ENCODE data around the gene TAMALIN.

Gene TAMALIN

DNA sequence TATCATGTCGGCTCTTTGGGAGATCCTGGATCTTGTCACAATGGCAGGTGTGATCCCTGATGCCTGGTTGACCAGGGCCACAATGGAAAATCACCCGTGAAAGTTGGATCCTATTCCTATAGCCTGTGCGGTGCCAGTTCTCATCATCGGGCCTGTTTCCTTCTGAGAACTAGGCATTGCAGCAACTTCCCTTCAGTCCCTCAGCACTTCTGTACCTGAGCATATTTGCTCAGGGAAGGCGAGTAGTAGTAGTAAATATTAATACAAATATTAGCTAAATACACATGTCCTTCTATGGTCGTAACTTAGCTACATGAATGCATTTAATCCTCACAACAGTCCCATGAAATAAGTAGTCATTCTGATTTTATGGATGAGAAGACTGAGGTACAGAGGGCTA is 22.1 kb upstream of the TAMALIN start:
- DNase-seq (ENCODE audit: low read depth), result no peak

DNA sequence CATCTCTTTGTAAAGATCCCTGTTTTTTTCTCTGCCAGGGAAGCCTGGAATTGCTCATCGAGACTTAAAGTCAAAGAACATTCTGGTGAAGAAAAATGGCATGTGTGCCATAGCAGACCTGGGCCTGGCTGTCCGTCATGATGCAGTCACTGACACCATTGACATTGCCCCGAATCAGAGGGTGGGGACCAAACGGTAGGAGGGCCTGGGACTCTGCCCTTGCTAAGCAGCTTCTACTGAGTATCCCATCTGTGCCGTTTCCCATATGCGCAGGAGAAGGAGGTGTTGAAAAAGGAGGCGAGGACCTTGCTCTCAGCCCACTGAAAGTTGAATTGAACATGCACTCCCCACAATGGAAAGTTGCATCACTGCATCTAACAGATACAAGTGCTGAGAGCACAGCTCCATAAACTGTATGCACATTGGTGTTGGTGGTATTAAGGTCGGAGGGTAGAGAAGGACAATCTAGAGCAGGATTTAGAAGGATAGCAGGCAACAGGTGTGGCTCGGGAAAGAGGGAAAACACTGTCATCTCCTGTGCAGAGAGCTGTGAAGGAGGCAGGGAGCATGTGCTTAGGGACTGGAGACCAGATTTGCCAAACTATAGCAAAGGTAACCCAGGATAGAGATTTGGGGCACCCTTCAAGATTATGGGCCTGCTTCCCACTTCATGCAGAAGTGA is 21.5 kb upstream of the TAMALIN start:
- no peak for DNase-seq (ENCODE audit: low read depth)

DNA sequence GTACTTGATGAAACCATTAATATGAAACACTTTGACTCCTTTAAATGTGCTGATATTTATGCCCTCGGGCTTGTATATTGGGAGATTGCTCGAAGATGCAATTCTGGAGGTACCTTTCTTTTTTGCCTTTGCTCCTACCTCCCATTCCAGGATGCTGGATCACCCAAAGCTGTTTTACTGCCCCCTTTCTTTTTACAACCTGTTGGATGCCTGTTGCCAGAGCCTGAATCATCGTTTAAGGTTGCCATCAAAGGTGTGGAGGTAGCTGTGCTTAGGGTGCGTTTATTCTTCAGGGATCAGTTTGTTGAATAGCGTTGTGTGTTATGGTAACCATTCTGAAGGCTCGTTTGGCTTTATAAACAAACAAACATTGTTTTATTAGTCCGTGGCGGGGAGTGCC is 19.9 kb upstream of the TAMALIN start:
- no peak for DNase-seq (ENCODE audit: low read depth)

DNA sequence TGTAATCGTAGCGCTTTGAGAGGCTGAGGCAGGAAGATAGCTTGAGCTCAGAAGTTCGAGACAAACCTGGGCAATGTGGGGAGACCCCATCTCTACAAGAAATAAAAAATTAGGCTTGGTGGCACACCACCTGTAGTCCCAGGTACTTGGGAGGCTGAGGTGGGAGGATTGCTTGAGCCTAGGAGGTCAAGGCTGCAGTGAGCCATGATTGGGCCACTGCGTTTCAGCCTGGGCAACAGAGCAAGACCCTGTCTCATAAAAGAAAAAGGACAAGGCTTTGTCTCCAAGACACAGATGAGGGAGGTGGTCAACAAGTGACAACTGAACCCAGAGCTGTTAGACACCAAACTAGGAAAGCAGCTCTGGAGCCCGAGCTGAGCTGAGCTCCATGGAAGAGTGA is 14.5 kb upstream of the TAMALIN start:
- DNase-seq (ENCODE audit: low read depth), result no peak

DNA sequence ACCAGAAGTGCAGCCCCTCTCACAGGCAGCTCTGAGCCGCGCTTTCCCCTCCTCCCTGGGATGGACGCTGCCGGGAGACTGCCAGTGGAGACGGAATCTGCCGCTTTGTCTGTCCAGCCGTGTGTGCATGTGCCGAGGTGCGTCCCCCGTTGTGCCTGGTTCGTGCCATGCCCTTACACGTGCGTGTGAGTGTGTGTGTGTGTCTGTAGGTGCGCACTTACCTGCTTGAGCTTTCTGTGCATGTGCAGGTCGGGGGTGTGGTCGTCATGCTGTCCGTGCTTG is 12.3 kb upstream of the TAMALIN start:
- DNase-seq (ENCODE audit: low read depth), result no peak

DNA sequence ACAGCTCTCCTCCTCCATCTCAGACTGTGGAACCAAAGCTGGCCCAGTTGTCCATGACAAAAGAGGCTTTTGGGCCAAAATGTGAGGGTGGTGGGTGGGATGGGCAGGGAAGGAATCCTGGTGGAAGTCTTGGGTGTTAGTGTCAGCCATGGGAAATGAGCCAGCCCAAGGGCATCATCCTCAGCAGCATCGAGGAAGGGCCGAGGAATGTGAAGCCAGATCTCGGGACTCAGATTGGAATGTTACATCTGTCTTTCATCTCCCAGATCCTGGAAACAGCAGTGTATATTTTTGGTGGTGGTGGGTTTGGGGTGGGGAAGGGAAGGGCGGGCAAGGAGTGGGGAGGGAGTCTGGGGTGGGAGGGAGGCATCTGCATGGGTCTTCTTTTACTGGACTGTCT is 11.8 kb upstream of the TAMALIN start:
- DNase-seq (ENCODE audit: low read depth), result no peak

DNA sequence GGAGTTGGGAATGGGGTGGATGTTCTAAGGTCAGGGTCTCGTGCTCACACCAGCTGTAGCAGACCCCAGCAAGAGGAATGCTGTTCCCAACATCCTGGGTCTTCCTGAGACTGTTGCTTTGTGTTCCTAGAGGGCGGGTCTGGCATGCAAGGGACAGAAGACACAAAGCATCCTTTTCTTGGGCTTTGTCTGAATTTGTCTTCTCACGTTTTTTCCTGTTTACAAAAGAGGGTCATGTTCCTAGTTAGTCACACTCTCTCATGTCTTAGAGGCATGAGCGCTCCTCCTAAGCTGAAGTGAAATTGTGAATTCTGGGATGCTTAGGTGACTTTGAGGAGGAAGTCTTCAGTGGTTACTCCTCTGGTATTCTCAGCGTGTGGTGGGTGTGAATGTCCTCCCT is 9.6 kb upstream of the TAMALIN start:
- DNase-seq (ENCODE audit: low read depth), result no peak

DNA sequence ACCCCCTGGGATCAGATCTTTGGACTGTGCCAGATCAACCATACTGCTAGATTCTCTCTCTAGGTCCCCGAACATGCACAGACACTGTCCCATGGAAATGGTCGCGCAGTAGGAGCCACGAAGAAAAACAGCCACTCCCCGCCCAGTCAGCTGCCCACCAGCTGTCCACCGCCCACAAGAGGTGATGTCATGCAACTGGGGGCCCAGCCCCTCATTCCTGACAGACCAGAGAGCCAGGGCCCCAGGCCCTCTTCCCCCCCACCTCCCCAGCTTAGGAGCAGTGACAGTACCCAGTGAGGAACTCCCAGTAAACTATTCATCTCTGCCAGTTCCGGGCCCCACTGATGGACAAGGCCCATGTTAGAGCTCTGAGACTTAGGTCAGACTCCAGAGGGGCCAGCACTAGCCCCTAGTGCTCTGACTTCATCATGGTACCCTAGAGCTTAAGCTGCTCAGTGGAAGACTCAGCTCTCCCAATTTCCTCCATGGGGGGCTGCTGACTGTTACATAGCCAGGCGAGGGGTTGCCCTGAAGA is 3.7 kb upstream of the TAMALIN start:
- DNase-seq (ENCODE audit: low read depth), result no peak

DNA sequence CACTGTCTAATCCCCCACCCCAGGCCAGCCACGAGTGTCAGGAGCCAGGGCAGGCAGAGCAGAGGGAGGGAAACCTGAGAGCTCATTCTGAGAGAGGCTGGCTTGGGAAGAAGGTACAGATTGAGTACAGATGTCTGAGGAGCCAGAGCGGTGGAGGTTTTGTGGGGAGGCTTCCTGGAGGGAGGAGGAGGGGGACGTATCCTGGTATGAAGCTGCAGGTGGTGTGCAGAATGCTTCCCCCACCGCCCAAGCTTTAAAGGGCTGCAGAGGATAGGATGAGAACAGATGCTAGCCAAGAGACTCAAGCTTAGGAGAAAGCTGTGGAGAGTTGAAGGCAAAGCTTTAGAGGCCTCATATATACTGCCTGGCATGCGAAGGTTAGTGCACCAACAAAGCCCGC is 3.2 kb upstream of the TAMALIN start:
- no peak for DNase-seq (ENCODE audit: low read depth)

DNA sequence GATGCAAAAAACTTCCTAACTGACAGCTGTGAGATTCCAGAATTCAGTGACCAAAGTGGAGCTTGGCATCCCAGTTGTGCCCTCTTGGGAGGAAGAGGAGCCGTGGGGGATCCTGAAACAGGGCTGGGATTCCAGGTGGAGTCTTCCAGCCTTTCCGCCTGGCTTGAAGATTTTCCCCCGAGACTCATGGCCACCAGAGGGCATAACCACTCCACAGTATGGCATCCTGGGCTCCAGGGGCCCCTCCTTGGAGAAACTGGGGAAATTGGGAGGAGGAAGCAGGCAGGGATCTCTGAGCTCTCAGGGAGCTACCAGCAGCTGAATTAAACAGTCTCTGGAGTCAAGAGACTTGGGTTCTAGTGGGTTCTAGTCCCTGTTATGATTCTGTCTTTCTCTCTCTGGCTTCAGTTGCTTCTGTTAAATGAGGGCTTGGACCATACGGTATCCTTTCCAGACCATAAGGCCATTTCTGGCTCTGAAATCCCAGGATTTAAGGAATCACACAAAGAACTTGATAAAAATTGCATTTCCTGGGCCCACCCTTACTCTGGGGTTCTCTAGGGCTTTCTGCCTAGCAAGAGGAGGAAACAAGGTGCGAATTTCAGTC is 2.6 kb upstream of the TAMALIN start:
- DNase-seq (ENCODE audit: low read depth), result no peak

DNA sequence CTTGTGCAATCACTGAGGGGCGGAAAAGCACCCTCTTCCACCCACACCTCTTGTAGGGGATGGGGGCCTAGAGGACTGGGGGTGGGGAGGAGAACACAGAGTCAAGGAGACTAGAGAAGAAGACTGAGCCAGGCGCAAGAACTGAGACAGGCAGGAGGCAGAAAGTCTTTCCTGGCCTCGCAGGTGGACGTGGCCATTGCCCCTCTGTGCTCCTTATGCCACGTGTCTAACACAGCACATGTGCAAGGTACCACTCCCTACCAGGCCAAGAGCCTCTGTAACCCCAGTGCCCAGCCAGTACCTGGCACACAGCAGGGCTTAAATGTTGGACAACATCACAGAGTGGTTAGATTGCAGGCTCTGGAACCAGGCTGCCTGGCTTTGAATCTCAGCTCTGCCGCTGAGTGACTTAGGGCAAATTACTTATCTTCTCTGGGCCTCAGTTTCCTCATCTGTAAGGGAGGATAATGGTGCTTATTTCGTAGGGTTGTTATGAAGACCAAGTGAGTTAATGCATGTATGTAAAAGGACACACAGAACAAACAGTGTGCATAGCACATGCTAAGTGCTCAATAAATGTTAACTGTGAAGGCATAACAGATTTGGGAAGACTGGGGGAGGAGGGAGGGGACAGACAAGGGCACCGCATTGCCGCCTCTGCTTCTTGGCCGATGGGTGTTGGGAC is 1.4 kb upstream of the TAMALIN start:
- no peak for DNase-seq (ENCODE audit: low read depth)

DNA sequence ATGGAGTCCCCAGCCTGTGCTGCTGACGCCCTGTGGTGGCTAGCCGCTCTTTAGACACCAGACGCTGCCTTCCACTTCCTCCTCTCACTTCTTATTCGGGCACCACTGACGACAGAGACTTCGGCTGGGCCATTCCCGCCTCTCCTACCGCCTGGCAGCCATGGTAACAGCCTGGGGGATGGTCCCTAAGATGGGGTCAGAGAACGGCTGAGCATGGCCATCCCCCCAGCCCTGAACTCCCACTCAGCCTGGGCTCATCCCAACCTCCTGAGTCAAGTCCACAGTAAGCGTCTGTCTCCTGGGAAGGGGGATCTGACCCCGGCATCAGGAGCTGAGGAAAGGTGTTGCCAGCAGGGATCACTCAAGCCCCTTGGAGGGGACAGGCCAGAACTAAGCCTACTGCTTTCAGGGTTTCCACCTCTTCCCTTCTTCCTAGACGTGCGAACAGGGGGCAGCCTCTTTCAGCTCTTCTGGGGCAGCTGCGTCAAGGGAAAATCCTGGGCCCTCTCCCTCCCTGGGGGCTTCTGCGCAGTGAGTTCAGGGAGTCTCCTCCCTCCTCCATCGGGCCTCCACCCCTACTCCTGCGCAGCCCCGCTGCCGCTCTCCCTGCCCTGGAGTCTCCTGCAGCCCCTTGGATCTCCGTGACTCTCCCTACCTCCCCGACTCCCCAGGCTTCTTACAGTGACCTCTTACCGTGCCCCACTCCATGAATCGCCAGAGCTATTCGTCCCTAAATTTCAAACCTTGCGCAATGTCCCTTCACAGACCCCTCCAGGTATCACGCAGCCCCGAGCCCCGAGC is 643 bp upstream of the TAMALIN start:
- DNase-seq (ENCODE audit: low read depth), result no peak

DNA sequence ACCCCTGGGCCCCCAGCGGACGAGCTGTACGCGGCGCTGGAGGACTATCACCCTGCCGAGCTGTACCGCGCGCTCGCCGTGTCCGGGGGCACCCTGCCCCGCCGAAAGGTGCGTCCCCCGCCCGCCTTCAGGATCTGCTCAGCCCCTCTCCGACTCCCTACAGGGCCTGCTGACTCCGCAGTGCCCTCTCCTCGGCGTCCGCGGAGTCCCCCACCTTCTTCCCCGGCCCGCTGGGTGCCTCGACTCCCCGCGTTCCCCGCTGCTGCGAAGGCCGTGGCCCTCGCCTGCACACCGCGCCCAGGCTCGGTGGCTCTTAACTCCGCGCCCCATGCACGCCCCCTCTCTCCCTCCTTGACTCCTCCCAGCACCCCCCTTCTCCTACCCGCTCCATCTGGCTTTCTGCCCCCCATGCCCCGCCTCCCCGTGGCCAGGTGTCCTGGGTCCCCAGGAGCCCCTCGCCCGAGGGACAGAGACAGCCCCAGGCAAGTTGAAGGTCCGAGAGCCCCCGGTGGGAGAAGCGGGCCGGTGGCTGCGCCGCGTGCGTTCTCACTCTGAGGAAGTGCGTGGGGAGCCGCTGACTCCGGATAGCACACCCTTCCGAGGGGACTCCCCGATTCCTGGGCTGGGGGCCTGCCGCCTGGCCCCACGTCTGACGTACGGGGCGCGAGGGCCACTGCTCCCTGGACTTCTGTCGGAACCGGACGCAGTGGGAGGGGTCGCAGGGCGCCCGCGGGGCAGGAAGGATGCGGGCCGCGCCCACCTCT is 594 bp downstream of the TAMALIN start:
- no peak for DNase-seq (ENCODE audit: low read depth)

DNA sequence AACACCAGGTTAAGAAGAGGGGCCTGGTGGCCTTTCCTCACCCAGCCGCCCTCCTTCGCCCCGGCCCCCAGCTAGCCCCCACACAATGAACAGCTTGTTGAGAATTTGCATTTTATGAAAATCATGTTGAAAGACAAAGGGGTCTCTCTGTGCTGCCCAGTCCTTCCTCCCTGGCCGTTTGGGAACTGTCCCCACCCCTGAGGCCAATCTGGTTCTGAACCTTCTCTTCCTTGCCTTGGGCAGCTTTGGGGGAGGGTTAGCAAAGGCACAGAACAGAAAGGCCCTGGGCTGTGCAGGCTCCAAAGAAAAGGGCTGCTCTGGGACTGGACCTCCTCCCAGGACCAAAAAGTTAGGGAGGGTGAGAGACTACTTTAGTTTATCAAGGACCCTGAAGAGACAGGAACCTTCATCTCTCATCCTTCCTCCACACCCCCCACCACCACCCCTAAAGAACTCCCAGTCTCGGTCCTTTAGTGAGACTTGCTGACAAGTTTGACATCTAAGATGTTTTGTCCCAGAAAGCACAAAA is 1.3 kb downstream of the TAMALIN start:
- no peak for DNase-seq (ENCODE audit: low read depth)

DNA sequence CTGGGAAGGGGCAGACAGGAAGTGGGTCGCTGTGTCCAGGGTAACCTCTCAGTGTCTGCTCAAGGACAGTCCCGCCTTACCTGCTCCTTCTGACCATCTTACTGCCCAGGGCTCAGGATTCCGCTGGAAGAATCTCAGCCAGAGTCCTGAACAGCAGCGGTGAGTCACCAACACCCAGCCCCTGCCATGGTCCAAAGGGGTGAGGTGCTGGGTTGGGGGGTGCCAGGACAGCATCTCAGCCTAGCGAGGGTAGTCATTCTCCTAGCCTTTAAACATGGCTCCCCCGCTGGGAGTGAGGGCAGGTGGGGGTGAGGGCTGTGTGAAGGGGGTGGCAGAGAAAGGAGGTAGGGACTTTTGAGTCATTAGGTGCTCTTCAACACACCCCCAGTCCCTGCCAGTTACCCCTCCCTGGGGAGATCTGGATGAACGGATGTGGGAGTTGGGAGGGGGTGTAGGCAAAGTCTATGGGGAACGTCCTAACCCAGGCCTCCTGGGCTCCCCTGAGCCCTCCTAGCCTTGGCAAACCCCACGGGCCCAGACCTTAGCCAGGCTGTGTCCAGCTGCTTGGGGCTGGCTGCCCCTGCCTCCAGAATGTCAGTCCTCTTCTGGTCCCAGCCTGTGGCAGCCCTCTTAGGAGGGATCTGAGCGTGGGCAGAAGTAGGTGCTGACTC is 2.5 kb downstream of the TAMALIN start:
- no peak for DNase-seq (ENCODE audit: low read depth)

DNA sequence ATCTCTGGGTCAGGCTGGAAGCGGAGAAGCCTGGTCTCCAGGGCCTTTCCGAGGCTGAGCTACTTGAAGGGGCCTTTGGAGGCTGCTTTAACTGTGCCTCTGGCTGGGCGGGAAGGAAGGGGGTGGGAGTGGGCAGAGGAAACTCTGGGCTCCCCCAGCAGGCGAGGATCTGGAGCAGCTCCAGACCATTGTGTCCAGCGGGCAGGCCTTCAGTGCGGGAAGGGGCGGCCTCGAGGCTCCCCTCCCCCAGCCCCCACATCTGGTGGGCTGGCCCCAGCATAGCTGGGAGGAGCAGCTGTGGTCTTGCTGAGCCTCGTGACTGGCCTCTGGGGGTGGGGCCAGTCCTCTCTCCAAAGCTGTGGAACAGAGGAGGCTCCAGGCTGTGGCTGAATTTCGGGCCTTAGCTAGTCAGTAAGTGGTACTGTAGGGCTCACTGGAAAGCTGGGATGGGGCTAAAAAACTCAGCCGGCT is 3.4 kb downstream of the TAMALIN start:
- no peak for DNase-seq (ENCODE audit: low read depth)

DNA sequence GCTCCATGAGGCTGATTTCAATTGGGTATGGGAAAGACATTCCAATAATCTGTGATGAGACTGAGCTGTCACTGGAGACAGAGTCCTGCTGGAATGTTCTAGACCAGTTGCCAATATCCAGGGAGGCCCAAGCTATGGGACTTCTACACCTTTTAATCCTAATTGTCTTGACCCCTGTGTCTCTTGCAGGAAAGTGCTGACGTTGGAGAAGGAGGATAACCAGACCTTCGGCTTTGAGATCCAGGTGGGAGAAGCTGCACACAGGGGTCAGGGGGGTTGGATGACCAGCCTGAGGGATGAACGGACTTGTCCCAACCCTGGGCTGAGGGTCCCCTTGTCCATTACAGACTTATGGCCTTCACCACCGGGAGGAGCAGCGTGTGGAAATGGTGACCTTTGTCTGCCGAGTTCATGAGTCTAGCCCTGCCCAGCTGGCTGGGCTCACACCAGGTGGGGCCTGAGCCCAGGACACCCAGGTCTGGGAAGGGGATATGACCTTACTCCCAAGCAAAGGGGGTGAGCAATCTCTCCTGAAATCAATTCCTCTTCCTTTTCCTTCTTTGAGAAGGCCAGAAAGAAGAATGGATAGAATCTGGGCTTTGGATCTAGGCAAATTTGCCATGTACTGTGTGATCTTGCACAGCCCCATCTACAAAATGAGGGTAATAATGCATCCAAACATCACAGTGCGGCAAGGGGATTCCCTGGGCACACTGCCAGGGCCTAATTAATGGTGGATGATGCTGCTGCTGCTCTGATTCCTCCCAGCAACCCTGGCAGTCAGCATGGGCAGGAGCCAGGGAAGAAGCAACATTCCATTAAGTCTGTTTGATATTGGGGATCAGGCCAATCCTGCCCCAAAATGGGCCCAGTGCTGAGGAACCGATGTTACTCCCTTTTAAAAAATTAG is 4.2 kb downstream of the TAMALIN start:
- no peak for DNase-seq (ENCODE audit: low read depth)

DNA sequence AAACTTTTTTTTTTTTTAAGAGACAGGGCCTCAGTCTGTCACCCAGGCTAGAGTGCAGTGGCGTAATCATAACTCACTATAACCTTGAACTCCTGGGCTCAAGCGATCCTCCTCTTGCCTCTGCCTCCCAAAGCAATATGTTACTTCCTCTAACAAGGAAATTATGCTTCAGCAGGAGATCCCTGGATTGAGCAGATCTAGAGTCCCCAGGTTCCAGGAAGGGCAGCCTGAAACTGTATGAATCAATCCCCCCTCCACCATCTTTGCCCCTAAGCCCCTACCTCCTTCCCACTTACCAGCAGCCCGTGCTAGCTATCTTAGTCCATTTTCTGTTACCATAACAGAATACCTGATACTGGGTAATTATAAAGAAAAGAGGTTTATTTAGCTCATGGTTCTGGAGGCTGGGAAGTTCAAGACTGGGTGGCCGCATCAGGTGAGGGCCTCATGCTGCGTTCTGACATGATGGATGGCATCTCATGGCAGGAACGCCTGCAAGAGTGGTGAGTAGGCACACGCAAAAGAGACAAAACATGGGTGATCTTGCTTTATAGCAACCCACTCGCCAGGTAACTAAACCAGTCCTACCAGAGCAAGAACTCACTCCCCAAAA is 5.0 kb downstream of the TAMALIN start:
- DNase-seq (ENCODE audit: low read depth), result no peak

DNA sequence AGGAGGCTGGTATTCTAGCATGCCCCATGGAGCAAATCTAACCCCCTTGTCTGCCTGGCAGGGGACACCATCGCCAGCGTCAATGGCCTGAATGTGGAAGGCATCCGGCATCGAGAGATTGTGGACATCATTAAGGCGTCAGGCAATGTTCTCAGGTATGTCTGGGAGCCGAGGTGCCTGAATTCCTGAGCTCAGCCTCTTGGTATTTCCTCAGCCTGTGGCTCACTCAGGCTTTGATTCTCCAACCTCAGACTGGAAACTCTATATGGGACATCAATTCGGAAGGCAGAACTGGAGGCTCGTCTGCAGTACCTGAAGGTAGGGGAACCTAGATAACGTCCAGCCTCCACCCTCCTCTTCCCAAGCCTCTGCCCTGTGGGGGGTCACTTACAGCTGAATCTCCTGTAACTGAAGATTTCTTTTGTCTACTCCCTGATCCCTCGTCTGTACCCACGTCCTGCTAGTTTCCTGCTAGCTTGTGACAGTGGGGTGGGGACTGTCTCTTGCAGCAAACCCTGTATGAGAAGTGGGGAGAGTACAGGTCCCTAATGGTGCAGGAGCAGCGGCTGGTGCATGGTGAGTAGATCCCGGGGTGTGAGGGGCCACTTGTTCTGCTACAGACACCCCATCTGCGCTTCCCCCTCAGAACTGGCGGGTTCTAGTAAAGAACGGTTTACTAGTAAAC is 7.0 kb downstream of the TAMALIN start:
- no peak for DNase-seq (ENCODE audit: low read depth)

Data from non-pigmented ciliary epithelial cell (primary cell).